ENCODE measurements around the gene DMD. TPM values are rescaled to one million over a fixed set of nuclear protein-coding genes. Genes with fewer than 3 reads are reported as not detected.

Gene DMD
- total RNA-seq, 2 donors from 2014 or later = 10.0 to 28.8 TPM

DNA sequence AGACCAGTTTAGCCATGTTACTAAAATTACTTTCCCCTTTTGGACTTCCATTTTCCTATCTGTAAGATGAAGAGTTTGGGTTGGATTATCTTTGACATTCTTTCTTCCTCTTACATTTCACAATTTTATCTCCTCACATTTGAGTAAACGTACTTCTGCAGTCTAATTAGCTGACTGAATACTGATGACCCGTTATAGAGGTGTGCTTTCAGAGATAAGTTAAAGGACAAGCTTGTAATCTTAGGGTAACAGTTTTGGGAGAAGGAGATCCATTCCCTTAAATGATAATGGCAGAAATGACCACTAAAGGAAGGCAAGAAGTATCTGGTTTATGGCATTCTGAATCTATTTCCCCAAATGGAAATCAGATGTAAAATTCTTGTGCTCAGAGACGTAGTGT, 1916.9 kb downstream of the DMD start:
- DNase-seq = no peak
- ATAC-seq = no peak
- intact Hi-C loops (cut with DNase I, micrococcal nuclease) = no loop called here

DNA sequence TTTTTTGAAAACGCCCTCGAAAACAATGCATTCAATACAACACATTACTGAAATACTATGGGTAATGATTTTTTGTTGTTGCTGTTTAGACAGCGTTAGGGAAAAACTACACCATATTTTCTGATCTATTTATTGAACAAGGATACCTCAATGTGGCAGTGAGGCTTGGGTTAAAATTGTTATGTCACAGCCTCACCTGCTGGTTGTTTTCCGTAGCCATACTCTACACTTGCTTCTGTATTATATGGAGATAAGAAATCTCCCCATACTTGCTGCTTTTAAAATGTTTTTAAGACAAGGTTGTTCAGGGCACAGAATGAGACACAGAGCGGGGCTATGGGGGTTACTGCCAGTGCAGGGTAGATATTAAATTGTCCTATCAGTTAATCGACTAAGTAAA, 1917.9 kb downstream of the DMD start:
- DNase-seq (no peak), ATAC-seq (peak; percentile 56)
- intact Hi-C loops (cut with DNase I, micrococcal nuclease) = no loop called here

DNA sequence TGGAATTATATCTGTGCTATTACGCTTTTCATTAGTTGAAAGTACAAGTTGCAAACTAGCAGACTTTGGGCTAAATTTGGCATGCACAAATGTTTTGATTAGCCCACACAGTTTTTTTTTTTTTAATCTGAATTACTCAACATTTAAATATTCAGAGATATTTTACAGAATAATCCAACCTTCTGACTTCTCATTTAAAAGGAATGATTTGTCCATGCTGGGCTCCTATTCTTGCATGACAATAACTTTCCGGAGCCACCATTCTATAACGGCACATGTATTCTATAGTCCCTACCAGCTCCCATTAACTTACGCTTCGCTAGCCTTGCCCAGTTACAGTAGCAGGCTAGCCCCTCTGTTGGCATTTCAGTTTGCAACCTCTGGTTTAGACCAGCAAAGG, 1920.2 kb downstream of the DMD start:
- ATAC-seq (no peak), DNase-seq (no peak)
- intact Hi-C loops (cut with DNase I, micrococcal nuclease) = no loop called here

DNA sequence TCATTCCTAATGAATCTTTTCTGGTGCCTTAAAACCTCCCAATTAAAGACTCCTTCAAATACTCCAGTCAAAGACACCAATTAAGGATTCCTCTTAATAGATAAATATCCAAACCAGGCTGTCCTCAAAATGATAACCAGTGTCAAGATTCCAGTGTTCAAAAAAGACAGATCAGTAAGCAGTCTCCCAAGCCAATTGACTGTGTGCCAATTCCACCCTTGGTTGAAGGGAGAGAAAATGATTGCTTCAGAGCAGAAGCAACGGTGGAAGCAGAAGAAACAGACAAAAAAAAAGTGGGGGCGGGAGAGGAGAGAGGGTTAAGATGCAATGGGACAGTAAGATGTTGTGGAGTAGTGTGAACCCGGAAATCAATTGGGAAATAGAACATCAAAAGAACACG, 1923.5 kb downstream of the DMD start:
- intact Hi-C loops (cut with DNase I, micrococcal nuclease) = loop anchor here in 1 of 2 donors (10.0 kb wide), 1 partner anchor 367 kb away; no protein-coding TSS in a partner anchor
- ATAC-seq (no peak), DNase-seq (no peak)

DNA sequence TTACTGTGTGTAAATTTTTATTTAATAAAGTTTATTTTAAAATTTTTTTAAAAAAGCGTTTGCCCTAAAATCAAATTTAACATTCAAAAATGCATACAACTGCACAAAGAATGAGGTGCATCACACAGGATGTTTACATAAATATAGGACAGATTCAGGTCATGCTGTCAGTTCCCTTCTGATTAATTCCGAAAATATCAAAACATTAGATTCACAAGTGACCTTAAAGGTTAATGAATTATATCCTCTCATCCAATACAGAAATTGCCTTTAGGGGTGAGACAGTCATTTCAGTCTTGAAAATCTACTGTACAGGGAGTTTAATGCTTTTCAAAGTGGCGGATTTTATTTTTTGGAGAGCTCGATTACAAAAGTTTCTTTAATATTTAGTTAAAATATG, 1930.8 kb downstream of the DMD start:
- ATAC-seq = no peak
- intact Hi-C loops (cut with DNase I, micrococcal nuclease) = loop anchor here in 1 of 2 donors (10.0 kb wide), 1 partner anchor 374 kb away; no protein-coding TSS in a partner anchor

DNA sequence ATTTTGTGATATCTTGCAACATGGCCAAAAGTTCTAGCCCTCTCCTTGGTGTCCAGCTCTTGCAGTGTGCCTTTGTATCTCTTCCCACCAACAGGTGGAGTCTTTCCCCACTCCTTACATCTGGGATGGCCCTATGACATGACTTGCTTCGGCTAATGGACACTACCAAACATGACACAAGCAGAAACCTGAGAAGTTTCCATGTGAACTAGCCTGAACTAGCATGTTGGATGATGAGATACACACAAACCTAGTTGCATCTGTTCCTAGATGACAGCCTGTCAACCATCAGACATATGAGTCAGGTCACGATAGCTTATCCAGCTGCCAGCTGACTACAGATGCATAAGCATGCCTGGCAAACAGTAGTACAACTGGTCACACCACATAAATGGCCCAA, 1932.0 kb downstream of the DMD start:
- DNase-seq (no peak), ATAC-seq (peak; percentile 53)
- intact Hi-C loops (cut with DNase I, micrococcal nuclease) = no loop called here

More for the DNA sequence above, 1930.8 kb downstream of the DMD start:
- DNase-seq = no peak

DNA sequence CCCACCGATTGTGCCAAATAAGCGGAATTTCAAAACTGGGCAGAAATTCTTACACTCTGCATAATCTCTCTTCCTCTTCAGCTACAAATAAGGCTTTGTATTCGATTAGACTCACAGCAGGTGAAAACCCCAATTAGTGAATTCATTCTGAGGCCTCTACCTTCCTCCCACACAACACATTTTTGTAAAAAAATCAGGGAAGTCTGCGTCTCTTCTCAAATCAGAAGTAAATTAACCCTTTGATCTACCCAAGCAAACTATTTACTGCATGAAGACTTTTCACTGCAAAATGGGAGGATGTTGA, 1938.9 kb downstream of the DMD start:
- intact Hi-C loops (cut with DNase I, micrococcal nuclease) = no loop called here
- no peak for DNase-seq
- ATAC-seq = no peak

DNA sequence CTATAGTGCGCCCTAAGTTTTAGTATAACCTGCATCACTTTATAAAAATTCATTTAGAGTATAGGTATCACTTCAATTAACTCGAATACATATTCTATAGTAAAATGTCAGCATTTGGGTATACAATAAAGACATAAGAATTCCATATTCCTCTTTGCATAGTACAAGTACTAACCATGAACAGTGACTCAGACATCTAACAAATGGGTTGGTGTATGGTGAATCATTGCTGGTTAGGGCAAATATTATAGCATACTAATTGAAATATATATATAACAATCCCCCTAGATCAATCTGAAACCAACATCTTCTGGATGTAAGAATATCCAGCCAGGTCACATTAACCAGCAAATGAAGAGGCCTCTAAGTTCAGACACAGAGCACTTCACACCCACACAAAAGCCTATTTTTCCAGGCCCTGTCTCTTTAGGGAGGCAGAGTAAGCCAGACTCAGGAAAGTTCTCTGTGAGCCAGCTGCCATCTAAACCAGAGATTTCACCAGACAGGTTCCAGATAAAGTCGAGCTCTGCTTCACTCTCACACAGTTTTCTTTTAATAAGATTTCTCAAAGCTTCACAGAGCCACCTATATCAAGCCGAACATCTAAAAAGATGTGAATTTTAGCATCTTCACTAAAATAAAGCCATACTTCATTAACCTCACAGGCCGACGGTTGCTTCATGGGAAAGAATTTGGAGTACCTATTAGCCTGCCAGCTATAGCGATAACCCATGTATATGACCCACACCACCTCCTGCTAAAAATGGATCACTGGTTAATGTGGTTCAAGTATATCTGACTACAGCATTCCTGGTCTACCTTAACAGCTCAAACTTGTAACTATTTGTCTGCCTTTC, 1939.5 kb downstream of the DMD start:
- DNase-seq = no peak
- no peak for ATAC-seq
- intact Hi-C loops (cut with DNase I, micrococcal nuclease) = no loop called here

DNA sequence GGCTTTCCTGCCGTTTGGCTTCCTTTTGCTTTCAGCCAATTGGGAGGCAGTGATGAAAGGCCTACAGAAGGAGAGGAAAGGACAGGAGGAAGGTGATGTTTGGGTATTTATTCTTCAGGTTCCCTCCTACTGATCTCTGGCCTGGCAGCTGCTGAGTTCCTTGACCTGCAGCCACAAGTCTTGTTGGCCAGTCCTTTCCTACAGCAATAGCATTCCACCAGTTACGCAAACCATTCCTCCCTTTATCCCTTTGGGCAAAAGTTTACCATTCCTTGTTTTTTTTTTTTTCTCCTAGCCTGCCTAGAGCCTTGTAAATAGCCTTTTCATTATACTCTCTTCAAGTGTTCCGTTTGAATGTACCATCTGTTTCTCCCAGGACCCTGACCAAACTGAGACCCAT, 1941.4 kb downstream of the DMD start:
- intact Hi-C loops (cut with DNase I, micrococcal nuclease) = no loop called here
- no peak for ATAC-seq
- no peak for DNase-seq

DNA sequence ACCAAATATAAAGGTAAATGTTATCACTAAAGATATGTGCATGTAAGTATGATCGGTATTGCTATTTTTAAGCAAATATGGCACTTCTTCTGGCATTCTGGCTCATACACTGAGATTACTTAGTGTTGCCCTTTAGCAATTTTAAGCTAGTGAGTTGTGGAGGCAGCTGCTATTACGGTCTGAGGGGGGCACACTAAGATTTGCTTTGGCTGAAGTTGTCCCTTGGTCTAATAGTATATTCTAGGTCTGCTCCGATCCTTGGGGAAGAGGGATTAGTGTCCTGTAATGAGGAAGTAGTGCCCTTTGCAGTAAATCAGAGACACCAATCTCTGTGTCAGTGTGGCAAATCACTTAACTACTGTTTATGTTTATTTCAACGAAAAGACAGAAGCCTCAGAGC, 1943.0 kb downstream of the DMD start:
- ATAC-seq (no peak), DNase-seq (no peak)

DNA sequence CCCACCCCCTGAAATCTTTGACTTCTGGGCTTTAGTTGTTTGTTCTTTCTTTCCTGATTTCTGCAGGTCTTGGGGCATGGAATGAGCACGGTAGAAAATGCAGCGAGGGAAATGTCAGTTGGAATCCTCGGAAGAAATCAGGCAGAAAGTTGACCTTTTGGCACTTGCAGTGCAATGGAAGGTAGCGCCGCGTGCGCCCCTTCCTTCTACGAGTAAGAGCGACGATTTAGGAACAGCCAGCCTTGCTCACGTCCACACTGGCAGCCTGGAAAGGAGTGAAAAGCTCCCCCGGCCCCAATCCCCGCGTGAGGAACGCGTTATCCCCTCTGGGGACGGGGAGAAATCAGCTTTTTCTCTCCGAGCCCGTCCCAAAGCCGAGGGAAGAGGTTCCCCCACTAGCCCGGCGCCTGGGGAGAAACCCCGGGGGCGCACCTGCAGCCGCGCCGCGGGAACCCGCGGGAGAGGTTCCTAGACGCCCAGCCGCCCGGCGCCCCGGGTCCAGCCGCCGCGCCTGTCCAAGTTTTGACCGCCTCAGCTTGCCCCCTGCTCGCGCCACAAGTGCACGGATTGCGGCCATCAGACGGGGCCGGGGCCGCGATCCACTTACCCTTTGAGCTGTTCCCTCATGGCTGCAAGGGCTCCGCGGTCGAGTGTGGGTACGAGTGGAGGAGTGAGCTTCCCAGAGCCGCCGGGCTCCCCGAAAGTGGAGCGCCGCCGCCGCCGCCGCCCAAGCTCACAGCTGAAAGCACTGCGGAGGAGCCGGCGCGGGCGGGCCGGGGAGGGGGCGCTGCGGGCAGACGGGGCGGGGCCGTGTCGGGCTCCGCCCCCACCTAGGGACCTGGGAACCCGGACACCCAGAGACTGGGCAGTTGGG, 1944.9 kb downstream of the DMD start:
- intact Hi-C loops (cut with DNase I, micrococcal nuclease) = no loop called here
- DNase-seq (peak; percentile 45 to 67), ATAC-seq (peak; percentile 97)

More for the DNA sequence above, 1943.0 kb downstream of the DMD start:
- intact Hi-C loops (cut with DNase I, micrococcal nuclease) = no loop called here

DNA sequence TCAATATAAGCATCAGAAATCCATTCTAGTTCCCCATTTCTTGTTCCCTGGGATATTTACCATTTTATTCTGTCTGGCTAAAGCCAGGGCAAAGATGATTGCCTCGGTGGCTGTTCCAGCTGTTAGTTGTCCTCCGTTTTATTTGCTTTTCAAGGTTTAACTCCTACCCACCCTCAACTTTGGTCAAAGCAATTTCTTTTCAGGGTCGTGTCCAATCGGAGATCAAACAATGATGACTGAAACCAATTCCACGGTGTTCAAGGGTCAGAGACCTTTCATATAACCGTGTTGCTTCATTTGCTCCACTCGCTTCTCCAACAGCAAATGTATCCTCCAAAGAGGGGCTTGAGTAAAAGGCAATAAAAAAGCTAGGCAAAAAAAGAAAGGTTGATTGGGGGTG, 1946.0 kb downstream of the DMD start:
- intact Hi-C loops (cut with DNase I, micrococcal nuclease) = no loop called here

DNA sequence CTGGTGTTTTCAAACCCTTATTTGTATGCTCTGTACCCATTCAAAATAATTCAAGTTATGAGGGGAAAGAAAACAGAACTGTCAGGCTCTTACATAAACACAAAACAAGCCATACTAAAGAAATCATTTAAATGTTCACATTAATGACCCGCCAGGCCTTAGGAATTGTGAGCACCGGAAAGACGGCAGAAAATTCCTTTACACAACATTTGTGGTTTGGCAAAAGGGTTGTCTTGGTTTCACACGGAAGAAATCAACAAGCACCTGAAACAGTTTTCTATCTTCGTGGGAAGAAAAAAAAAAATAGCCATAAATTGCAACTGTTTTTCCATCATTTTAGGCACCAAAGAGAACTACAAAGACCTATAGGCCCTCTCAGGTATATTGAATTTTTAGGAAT, 1951.0 kb downstream of the DMD start:
- no peak for ATAC-seq
- DNase-seq = no peak
- intact Hi-C loops (cut with DNase I, micrococcal nuclease) = no loop called here

More for the DNA sequence above, 1946.0 kb downstream of the DMD start:
- DNase-seq = no peak
- no peak for ATAC-seq

DNA sequence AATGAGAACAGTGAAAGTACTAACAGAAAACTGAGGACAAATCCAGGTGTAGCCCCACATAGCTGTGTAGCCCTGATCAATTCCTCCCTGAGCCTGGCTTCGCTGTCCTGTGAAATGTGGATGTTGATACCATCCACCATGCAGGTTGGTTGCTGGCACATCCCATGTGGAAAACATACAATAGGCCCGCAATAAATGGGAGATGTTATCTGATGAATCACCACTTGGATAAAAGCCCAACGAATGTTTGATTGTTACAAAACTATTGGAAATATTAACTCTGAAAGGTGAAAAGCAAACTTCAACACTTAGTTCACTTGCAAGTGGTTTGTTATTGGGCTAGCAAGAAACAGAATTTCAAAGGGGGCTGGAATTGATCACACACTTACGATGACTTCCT, 1953.2 kb downstream of the DMD start:
- intact Hi-C loops (cut with DNase I, micrococcal nuclease) = no loop called here
- ATAC-seq (no peak), DNase-seq (no peak)

DNA sequence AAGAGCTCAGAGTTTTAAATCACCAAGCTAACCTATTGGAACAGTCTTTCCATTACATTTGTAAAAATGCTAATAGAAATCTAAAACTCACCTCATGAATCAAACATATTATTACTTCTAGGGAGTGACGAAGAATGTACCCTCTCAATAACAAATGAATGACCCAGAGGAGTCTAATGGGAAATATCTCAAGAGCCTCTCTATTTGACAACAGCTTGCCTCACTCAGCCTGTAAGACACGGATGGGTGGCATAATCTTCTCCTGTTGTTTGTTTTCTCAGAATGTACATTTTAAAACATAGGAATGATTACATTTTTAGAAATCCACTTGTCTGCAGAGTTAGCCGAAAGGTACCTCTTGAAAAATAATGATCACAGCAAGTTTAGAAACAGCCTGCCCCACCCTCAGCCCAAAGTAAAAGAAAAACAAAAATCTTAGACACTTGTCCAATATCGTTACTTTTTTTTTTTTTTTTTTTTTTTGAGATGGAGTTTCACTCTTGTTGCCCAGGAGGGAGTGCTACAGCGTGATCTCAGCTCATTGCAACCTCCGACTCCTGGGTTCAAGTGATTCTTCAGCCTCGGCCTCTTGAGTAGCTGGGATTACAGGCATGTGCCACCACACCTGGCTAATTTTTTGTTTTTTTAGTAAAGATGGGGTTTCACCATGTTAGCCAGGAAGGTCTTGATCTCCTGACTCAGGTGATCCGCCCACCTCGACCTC, 1955.9 kb downstream of the DMD start:
- intact Hi-C loops (cut with DNase I, micrococcal nuclease) = no loop called here
- no peak for DNase-seq
- ATAC-seq = no peak

DNA sequence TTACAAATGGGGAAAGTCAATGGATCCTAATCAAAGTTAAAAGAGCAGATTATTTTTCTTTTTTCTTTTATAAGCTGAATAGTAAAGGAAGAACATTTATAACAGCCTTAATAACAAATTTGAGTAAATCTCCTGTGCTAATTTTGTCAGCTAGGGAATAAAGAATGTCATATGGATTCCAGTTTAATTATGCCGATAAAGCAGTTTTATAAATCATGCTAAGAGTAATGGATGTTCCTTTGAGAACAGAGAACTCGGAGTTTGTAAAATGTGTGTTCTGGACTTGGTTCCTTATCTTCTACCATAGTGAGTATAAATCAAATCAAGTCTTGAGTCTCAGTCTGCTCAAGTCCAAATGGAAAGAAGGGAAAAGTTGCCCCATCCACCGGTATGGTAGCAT, 1959.2 kb downstream of the DMD start:
- ATAC-seq (no peak), DNase-seq (no peak)
- intact Hi-C loops (cut with DNase I, micrococcal nuclease) = no loop called here

DNA sequence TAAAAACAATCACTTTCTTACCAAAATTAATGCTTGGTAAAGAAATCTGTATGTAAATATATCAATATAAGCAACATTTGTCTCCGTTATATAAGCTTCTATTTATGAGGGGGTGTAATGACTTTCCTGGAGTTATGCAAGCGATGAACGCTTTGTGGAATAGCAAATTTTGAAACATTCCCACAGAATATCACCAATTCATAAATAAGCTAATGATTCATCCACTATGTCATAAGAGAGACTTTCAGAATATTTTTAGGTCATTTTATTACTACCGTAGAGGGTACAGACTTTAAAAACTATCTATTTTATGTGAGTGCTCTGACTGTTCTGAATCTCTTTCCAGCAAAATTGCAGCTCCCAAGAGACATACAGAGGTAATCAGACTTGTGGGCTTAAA, 1960.0 kb downstream of the DMD start:
- intact Hi-C loops (cut with DNase I, micrococcal nuclease) = no loop called here
- ATAC-seq (no peak), DNase-seq (no peak)

DNA sequence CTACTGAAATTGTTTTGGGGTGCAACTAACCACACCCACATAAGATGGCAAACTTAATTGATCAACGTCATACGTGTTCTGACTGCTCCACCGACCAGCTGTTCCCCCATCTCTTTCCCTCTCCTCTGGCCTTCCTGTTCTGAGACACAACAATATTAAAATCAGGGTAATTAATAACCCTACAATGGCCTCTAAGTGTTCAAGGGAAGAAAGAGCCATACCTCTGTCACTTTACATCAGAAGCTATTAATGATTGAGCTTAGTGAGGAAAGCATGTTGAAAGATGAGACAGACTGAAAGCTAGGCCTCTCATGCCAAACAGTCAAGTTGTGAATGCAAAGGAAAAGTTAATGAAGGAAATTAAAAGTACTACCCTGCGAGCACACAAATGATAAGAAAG, 1965.6 kb downstream of the DMD start:
- ATAC-seq (no peak), DNase-seq (no peak)
- intact Hi-C loops (cut with DNase I, micrococcal nuclease) = no loop called here

DNA sequence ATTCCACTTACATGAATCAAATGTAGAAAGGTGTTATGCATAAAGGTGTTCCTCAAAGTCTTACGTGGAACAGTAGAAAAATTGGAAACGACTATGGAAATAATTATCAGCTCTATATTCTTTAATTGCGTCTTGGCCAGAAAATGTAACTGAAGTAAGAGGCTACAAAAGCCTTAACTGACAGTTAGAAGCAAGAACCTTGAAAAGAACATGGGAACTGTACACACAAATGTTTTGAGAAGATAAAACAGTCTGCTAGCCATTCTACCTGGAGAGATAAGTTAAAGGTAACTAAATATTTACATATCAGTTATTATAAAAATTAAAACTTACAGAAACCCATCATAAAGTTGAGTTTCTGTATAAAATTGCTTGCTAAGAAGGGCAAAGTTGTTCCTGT, 1967.5 kb downstream of the DMD start:
- ATAC-seq (no peak), DNase-seq (no peak)
- intact Hi-C loops (cut with DNase I, micrococcal nuclease) = no loop called here

DNA sequence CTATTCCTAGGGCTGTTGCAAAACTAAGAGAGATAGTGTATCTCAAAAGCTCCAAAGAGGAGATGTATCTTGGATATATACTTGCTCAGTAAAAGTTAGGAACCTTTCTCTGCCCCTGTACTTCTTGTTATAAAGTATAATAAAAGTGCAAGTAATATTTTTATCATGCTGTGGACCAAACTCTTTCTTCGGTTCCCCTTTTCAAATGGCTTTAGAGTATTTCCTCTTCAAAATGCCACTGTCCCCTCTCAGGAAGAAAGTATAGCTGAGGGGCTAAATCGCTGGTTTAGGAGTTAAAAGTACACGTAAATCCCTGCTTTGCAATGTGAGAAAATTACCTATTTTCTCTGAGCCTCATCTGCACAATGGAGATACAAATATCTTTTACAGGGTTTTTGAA, 1970.4 kb downstream of the DMD start:
- DNase-seq (no peak), ATAC-seq (no peak)
- intact Hi-C loops (cut with DNase I, micrococcal nuclease) = no loop called here
